GM21576 (cell line): ENCODE data around the gene EIF6.
"Not testable (repeated sequence)": the region's sequence is repeated elsewhere in the genome, so short reads cannot be mapped to it uniquely, and the experiment has no call there.

Source experiments
- ATAC-seq: cut with Tn5 transposase; IDR thresholded peaks from one replicate; pipeline ENCODE4 v1.9.1; 2021; ENCODE audit warnings: mild to moderate bottlenecking, moderate library complexity; ENCODE audit not compliant: unreplicated experiment

Gene EIF6

GRCh38 chr20:35284267-35284991 is at the start of gene EIF6:
Gene EIF6 (minus strand): TSS chr20:35284772. CDS start chr20:35284487, 285 bp downstream.
- peak; percentile 66 for ATAC-seq

- ATAC-seq, result no peak
Measured at GRCh38 chr20:35333606-35334005, 49.0 kb upstream of the EIF6 start.

DNA sequence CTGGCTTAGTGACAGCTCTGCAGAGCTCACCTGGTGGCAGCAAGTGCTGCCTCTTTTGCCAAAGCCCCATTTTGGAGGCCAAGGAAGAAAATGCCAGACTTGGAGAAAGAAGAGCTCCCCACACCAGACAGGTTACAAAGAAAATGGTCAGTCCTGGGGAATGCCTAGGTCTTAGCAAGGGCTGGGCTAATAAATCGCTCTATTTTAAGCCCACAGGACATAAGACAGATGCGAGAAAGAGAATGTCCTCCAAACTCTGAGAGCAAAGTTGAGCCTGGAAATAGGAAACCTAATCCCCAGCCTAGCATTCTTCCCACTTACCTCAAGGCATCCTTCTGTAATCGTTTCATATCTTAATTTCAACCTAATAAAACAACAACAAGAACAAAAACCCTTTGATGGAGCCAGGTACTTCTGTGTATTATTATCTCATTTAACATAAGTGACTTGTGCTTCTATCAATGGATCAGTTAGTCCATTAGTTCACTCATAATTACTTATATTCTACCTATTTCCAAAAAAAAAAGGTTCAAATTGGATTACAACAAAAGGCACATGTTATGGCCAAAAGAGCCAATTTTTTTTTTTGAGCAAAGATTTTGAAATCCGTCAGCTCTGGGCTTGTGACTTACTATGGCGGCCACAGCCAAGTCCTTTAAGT is 48.1 kb upstream of the EIF6 start:
- no peak for ATAC-seq

DNA sequence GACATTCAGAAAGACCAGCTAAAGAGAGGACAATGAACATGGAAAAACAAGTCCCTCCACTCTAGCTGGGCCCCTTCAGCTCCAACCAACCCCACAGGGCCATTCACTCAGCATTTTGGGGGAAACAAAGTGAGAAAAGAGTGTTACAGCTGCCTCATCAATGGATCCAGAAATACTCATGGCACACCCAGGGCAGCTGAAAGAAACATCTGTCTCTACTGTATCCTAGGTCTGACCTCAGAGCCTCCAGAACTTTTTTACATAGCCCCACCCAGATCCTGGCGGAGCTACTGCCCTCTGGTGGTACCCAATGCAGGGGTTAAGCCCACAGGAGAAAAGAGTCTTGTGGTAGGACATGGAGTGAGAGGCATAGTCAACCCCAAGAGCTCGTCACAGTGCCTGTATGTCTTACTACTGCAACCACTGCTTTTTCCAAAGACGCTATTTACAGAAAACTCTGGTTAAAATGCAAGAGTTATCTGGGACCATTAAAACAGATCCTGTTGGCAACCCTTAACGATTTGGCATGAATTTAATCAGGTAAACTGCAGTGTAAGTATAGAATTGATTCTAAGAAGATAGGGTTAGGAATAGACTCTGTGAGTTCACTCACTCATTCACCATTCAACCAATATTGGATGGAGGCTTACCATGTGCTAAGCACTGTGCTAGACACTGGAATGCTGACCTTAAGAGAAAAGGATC is 45.0 kb upstream of the EIF6 start:
- ATAC-seq, result no peak

- no peak for ATAC-seq
Measured at GRCh38 chr20:35328689-35329088, 44.1 kb upstream of the EIF6 start.

DNA sequence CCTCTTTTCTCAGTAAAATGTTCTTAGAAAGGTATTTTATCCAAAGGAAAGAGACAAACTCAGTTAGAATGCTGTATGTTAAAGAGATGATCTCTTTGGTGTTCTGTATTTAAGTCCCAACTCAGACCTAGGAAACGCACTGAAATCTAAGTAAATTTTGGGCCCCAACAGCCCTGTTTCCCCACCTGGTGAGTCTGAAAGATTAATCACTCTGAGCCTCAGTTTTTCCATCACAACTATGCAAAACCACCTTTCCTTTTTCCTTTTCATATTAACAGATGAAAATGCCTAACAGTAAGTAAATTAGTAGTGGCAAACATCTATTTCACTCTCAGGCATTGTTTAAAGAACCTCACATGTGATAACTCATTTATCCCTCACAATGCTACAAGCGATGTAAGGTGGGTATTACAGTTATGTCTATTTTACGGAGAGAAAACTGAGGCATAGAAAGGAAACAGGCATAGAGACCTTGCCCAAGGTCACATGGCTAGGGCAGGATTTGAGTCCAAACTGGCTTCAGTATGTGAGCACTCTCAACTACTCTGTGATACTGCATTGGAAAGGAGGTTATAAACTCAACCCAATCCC is 43.6 kb upstream of the EIF6 start:
- no peak for ATAC-seq

DNA sequence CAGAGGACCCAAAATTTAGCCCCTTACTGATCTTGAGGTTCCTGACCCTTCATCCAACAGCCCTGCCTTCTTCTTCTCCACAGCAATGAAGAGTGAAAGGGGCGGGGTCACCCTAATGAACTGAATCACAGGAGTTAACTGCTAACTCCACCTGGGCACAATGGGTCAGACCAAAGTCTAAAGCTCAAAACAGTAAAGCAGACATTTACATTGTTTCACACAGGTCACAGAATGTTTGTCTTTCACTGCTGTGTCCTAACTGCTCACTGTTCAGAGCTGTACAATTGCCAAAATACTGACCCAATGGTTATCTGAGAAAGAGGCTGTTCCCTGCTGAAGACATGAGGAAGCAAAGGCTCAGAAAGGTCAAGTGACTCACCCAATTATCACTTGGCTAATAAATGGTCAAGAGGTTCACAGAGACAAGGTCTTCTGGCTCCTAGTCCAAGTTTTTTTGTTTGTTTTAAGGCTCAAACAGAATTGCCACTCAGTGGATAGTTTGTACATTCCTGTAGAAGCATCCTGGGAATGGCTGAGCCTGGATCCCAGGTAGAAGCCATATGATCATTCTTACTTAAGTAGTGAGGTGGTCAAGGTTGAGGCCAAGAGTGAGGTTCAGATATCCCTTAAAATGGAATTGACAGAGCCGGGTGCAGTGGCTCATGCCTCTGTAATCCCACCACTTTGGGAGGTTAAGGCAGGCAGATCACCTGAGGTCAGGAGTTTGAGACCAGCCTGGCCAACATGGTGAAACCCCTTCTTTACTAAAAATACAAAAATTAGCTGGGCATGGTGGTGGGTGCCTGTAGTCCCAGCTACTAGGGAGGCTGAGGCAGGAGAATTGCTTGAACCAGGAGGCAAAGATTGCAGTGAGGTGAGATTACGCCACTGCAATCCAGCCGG is 42.8 kb upstream of the EIF6 start:
- no peak for ATAC-seq

- no peak for ATAC-seq
Measured at GRCh38 chr20:35326740-35327073, 42.1 kb upstream of the EIF6 start.

DNA sequence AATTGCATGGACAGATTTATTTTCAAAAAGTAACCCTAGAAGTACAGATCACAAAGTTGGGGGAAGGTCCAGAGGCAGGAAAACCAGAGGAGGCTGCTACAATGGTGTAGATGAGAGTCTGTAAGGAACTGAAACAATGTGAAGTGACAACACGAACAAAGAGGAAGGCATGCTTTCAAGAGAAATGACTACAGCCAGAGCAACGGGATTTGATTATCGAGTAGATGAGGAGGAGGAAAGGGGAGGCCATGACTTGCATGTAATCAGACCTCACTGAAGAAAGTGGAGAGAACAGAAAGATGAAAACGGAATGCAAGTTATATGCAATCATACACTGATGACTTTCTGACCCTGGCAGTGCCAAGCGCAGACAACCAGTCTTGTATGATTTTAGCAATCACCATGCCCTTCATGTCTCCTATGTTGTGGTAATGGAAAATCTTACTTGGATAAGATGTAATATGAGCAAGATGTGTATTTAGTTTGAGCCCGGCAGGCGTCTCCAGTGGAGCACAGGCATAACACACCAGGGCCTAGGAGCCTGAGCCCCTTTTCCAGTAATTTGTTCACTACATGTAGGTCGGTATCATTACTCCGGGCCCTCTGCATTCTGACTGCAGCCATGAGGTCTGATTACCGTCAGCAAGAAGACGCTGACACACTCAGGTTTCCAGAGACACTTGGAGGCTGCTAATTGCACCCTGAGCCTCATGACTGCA is 41.6 kb upstream of the EIF6 start:
- no peak for ATAC-seq

DNA sequence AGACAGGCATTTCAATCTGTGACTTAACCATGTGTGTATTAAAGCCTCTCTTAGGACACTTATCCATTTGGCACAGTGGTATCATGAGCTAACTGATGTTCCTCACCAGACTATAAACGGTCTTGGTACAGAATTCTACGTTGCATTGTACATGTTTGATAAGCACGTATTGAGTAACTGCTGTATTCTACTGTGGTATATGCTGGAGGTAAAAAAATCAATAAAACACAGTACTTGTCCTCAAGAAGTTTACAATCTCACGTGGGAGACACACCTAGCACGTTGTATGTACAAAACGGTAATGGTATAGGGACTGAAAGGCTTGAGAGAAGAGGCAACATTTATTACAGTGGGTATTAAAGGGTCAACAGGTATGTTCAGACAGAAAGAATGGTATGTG is 40.8 kb upstream of the EIF6 start:
- no peak for ATAC-seq

DNA sequence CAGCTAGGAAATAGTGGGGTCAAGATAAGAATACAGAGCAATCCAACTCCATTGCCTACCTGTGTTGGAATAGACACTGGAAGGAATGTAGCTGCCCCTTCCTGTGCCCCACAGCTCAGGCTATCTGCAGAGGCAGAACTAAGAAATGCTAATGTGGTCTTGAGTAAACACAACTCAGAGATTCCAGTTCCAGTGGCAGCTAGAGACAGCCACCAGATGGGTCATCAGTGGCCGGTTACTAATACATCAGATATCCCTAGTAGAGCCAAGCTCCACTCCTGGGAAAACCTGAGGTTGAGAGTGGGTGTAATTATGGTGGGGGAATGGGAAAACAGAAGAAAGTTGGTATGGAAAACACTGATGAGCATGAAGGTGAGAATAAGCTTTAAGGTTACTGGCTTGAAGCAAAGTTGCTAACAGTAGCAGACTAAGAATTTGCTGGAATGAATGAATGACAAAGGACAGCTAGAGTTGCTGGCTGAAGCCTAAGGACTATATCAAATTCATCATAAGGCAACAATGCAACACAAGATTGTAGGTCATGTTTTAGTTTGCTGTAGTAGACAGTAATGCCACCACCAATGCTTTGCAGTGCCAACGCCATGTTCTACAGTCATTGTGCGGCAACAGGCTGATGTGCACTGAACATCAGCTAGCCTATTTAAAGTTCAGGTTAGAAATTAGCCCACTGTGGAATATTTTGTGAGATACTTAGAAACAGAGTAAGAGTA is 36.0 kb upstream of the EIF6 start:
- ATAC-seq, result no peak

DNA sequence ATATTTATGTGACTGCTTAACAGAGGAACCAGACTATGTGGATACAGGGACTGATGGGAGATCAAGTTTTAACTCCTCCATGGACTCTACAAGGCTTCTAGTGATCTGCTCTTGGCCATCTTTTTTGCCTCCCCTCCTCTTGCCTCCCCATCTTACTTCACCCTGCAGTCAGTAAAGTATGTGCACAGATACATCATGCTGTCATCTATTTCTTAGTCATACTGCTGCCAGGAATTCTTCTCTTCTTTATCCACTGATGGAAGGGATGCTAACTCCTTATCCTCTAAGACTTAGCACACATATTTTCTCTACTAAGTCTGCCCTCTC is 35.3 kb upstream of the EIF6 start:
- ATAC-seq, result no peak

DNA sequence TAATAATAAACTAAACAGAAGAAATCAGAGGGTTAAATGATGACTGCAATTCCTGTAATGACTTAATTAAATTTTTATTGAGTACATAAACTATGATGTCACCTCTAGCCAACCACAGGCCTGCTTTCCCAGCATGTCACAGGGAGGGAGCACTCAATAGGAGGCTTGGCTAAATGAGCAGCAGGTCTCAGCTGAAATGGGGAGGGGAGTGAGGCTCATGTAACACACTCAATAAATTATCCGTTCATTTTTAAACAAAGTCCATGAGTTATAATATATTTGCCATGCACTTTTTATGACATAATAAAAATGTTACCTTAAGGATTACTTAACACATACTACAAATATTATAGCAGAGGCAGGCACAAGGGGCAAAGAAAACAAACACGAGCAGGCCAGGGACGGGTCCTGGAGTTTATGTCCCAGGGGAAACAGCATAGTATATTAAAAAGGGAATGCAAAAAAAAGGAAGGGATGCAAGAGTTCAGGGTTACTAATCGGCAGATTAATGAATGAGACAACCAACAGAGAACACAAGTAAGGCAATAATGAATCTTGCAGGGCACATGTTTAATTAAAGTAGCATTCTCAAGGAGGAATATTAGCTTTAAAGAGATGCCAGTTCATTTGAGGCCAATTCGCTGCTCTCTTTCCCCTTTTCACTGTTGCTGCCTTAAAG is 34.8 kb upstream of the EIF6 start:
- no peak for ATAC-seq

- ATAC-seq, result no peak
Measured at GRCh38 chr20:35318502-35319157, 34.1 kb upstream of the EIF6 start.

DNA sequence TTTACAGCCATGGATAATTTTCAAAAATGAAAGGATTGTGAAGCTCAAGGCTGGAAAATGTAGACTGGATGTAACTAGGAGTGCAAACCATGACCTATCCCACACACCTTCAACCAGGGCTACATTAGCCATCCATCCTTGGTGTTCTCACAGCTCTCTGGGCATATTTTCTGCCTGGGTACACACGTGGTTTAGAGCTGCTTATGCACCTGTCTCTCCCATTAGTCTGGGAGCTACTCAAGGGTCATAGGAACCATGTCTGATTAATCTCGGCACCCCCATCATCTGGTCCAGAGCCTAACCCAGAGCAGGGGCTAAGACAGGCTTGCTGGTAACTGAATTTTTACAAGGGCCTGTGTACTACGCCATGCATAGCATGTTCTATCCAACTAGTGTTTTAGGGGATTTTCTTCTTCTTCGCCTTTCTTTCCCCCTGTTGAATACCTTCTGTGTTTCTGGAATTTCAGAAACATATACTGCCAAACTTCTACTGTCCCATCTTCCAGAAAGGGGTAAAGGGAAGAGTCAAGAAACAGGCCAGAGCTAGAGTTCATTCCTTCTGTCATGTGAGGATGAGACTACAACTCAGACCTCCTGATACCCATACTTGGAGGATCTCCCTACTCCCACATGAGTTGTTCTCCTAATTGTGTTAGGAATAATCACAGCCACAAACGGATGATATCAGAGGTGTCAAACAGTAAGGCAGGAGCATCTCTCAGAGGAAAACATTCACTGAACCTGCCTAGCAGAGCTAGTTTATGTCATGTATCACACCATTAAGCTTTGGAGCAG is 33.0 kb upstream of the EIF6 start:
- no peak for ATAC-seq

DNA sequence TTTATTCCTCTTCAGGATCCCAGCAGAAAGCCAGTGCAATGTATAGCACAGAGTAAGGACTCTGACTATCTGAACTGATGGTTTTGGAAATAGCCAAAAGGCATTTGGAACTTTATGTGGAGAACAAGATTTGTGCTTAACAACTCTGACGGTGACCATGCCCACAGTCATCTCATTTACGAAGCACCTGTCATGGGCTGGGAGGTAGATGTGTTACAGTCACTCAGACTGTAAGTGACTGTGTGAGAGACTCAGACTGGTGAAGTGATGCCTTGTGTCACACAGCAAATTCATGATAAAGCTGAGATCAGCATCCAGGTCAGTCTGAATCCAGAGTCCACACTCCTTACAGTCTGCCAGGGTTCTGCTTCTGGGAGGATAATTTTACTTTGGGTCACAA is 31.5 kb upstream of the EIF6 start:
- ATAC-seq, result no peak

GRCh38 chr20:35315632-35316020 is 31.1 kb upstream of the EIF6 start:
- ATAC-seq, result not testable (repeated sequence)
